ENCODE measurements around the gene PITX3.

- TF ChIP-seq GATA3 (IDR thresholded peaks at IDR 0.05; ENCODE audit: low read depth, low read length) (peak; percentile 92), GATA2 (IDR thresholded peaks at IDR 0.05; ENCODE audit: low read depth, low read length) (peak; percentile 98)
These were observed 32.8 kb downstream of the PITX3 start for GRCh38 chr10:102208311-102209035.

Measured in SH-SY5Y (cell line).